K562 (cell line): ENCODE results near the gene MPI. TPM values are rescaled to one million over a fixed set of nuclear protein-coding genes. Genes with fewer than 3 reads are reported as not detected.

Source experiments
- ATAC-seq: fragments of 200-7000 bp; cut with Tn5 transposase; 3 replicates; pipeline ENCODE4 v1.9.1; 2020; ENCODE audit warnings: moderate library complexity
- BruUV-seq: library from RNA; stranded (reverse); fragments of 400-500 nt; replicated peaks from 2 replicates; lab custom pipeline; 2021; lab: Mats Ljungman, UMichigan
- CTCF ChIA-PET: fragments of 300-600 bp; formaldehyde crosslinking; extraction: SDS; loops from one replicate; lab custom pipeline; 2021; ENCODE audit warnings: low intra/inter-chr PET ratio; lab: Yijun Ruan, JAX
- POLR2A ChIA-PET: fragments of 300-600, 350-650 bp; sonication (Branson Sonifier 250); formaldehyde crosslinking; extraction: SDS; loops from one replicate; lab custom pipeline; 2021; ENCODE audit warnings: antibody characterized with exemption, inconsistent platforms; lab: Yijun Ruan, JAX
- DNase-seq, 4 experiments: peaks; one replicate each; pipeline versions ENCODE4 v3.0.0 to v3.0.0-alpha.2; 2011 to 2018; ENCODE audit warnings: low spot score in 3 of 4, mixed read lengths in 3 of 4; ENCODE audit errors: extremely low read depth in 1 of 4
- FAIRE-seq: peaks from 2 replicates; lab custom pipeline; 2011; peaks lifted over from hg19 to GRCh38; lab: Jason Lieb, UNC
- H2AFZ ChIP-seq: 2 replicates; pipeline ENCODE4 v1.6.0; 2011; ENCODE audit warnings: low read depth, low read length, control low read depth, inconsistent platforms
- H3K27ac ChIP-seq: fragments of 200-600 bp; 3 replicates; pipeline ENCODE4 v1.8.0; 2011; ENCODE audit warnings: low read depth, mild to moderate bottlenecking, control low read depth, inconsistent platforms, low read length, moderate library complexity, mixed read lengths; ENCODE audit errors: extremely low read depth
- H3K27me3 ChIP-seq, 2 experiments: fragments of 300-600 bp in 1 of 2; 2 replicates in 1 of 2; 3 replicates in 1 of 2; pipeline versions ENCODE4 v1.6.0 to v1.8.0; 2011; ENCODE audit warnings: inconsistent platforms in 2 of 2, low read length in 2 of 2, mild to moderate bottlenecking in 1 of 2, mixed read lengths in 1 of 2, moderate library complexity in 1 of 2; ENCODE audit not compliant: control insufficient read depth in 2 of 2, insufficient read depth in 2 of 2
- H3K36me3 ChIP-seq: fragments of 300-600 bp; 3 replicates; pipeline ENCODE4 v1.8.0; 2011; ENCODE audit warnings: mild to moderate bottlenecking, low read length, inconsistent platforms; ENCODE audit not compliant: control insufficient read depth, insufficient read depth
- H3K4me1 ChIP-seq, 2 experiments: fragments of 200-600 bp in 1 of 2; replicated peaks in 1 of 2; 2 replicates in 1 of 2; 3 replicates in 1 of 2; pipeline versions ENCODE4 v1.5.1 to v1.8.0; 2011; ENCODE audit warnings: inconsistent platforms in 2 of 2, low read length in 2 of 2, mild to moderate bottlenecking in 1 of 2, mixed read lengths in 1 of 2, moderate library complexity in 1 of 2; ENCODE audit not compliant: control insufficient read depth in 2 of 2, insufficient read depth in 2 of 2
- H3K4me2 ChIP-seq: 2 replicates; pipeline ENCODE4 v1.6.1; 2011; ENCODE audit warnings: low read length, control low read depth, inconsistent platforms, mixed read lengths; ENCODE audit not compliant: insufficient read depth
- H3K4me3 ChIP-seq: fragments of 200-600 bp; sonication (generic), shearing (Covaris generic); 2 replicates; pipeline ENCODE4 v1.5.1; 2016; ENCODE audit warnings: control low read depth, inconsistent platforms
- H3K79me2 ChIP-seq: fragments of 200-600 bp; 3 replicates; pipeline ENCODE4 v1.8.0; 2011; ENCODE audit warnings: low read length, inconsistent platforms; ENCODE audit not compliant: control insufficient read depth, insufficient read depth
- H3K9ac ChIP-seq, 2 experiments: 2 replicates each; pipeline versions ENCODE4 v1.6.0 to v1.6.1; 2011; ENCODE audit warnings: low read depth in 2 of 2, low read length in 2 of 2, control low read depth in 1 of 2, inconsistent platforms in 1 of 2, mild to moderate bottlenecking in 1 of 2, mixed read lengths in 1 of 2; ENCODE audit not compliant: insufficient read depth in 1 of 2
- H3K9me1 ChIP-seq: one replicate; pipeline ENCODE4 v1.6.0; 2011; ENCODE audit warnings: inconsistent platforms, mild to moderate bottlenecking, low read length, moderate library complexity; ENCODE audit not compliant: control insufficient read depth, insufficient read depth
- H3K9me3 ChIP-seq: replicated peaks from 2 replicates; pipeline ENCODE4 v1.5.1; 2011; ENCODE audit warnings: low read depth, low read length, inconsistent platforms; ENCODE audit not compliant: control insufficient read depth, insufficient read depth
- H4K20me1 ChIP-seq: replicated peaks from 2 replicates; pipeline ENCODE4 v1.6.1; 2011; ENCODE audit warnings: low read length, inconsistent platforms, mixed read lengths; ENCODE audit not compliant: control insufficient read depth, insufficient read depth
- CHD1 ChIP-seq: fragments of 200-600 bp; sonication (generic); IDR thresholded peaks from one replicate; pipeline ENCODE4 v1.6.1; 2012; ENCODE audit warnings: mild to moderate bottlenecking, moderate library complexity, low read length, inconsistent platforms
- FOXJ3 ChIP-seq: sonication (generic); formaldehyde crosslinking; IDR thresholded peaks from 2 replicates; pipeline ENCODE4 v1.4.0; 2020; ENCODE audit warnings: mild to moderate bottlenecking, missing genetic modification reagents
- FOXM1 ChIP-seq, 2 experiments: fragments of 450-650 bp in 1 of 2; sonication (generic) in 1 of 2; formaldehyde crosslinking in 1 of 2; IDR thresholded peaks; 2 replicates each; pipeline versions ENCODE4 v1.6.1 to v1.9.0; 2017 to 2022; ENCODE audit warnings: low read depth in 2 of 2, mild to moderate bottlenecking in 2 of 2, missing genetic modification reagents in 1 of 2, moderate library complexity in 1 of 2
- FOXP1 ChIP-seq: sonication (generic); formaldehyde crosslinking; IDR thresholded peaks from 2 replicates; pipeline ENCODE4 v1.8.0; 2022; ENCODE audit warnings: mild to moderate bottlenecking, missing genetic modification reagents
- HBP1 ChIP-seq: fragments of 450-650 bp; formaldehyde crosslinking; IDR thresholded peaks from 2 replicates; pipeline ENCODE4 v1.4.0; 2022; ENCODE audit warnings: missing genetic modification characterization
- MXD1 ChIP-seq: fragments of 250-450 bp; sonication (Bioruptor Pico); IDR thresholded peaks from 2 replicates; pipeline ENCODE4 v1.8.0; 2021; ENCODE audit warnings: borderline replicate concordance, mild to moderate bottlenecking, moderate library complexity; ENCODE audit not compliant: poor library complexity, severe bottlenecking
- NR1H2 ChIP-seq: sonication (generic); formaldehyde crosslinking; IDR thresholded peaks from 2 replicates; pipeline ENCODE4 v1.4.0; 2020; ENCODE audit warnings: mild to moderate bottlenecking, missing genetic modification reagents
- RBM25 ChIP-seq: fragments of 200-400 bp; formaldehyde crosslinking; IDR thresholded peaks from 2 replicates; pipeline ENCODE4 v1.6.1; 2018; ENCODE audit warnings: low read length, low read depth, moderate library complexity; ENCODE audit not compliant: severe bottlenecking
- ZNF12 ChIP-seq: sonication (generic); formaldehyde crosslinking; IDR thresholded peaks from 2 replicates; pipeline ENCODE4 v1.4.0; 2020; ENCODE audit warnings: mild to moderate bottlenecking, missing genetic modification reagents
- ZNF436 ChIP-seq: fragments of 250-450, 450-650 bp; sonication (Bioruptor Pico); formaldehyde crosslinking; IDR thresholded peaks from 2 replicates; pipeline ENCODE4 v1.7.0; 2020; ENCODE audit warnings: mild to moderate bottlenecking
- WGBS: fragments of 100-300 bp; shearing (Covaris generic); methylation state at CpG from one replicate; pipeline ENCODE4 v1.1.6; 2016; ENCODE audit warnings: low coverage, mixed read lengths; ENCODE audit not compliant: insufficient coverage; ENCODE audit errors: missing lambda C conversion rate; 5-methylcytosine and 5-hydroxymethylcytosine counted together
- in situ Hi-C: fragments of 300-500 bp; cut with MboI; formaldehyde crosslinking; loops from 4 replicates; pipeline ENCODE4 v1.15.0; 2018; ENCODE audit warnings: inconsistent platforms, mixed read lengths
- intact Hi-C: fragments of 100-400 bp; cut with micrococcal nuclease; formaldehyde crosslinking; loops from 2 replicates; pipeline ENCODE4 v1.14.2; 2022
- polyA plus RNA-seq, 8 experiments: library from polyadenylated mRNA; depleted of rRNA in 4 of 8; stranded (reverse) in 5 of 8; unstranded in 3 of 8; fragments of >200 nt; fragmentation: Nextera tagmentation in 2 of 8; fragmentation: Illumina TruSeq in 1 of 8; extraction: Ambion mirVana in 2 of 8; extraction: Trizol in 1 of 8; gene quantifications; 2 replicates each; pipeline versions ENCODE4 v1.2.1 to v1.2.3, GENCODE V29; 2011 to 2014; ENCODE audit warnings: inconsistent platforms in 1 of 8, missing spikeins in 1 of 8
- total RNA-seq, 7 experiments: library from RNA; depleted of rRNA in 6 of 7; stranded (reverse); fragments of >200 nt in 6 of 7; fragmentation: Illumina TruSeq in 2 of 7; extraction: Trizol in 2 of 7; gene quantifications; 2 replicates each; pipeline versions ENCODE4 v1.2.1 to v1.2.3, GENCODE V29; 2011 to 2021; ENCODE audit warnings: low replicate concordance in 1 of 7

The MPI gene
- total and polyA plus RNA-seq, 9 of the 15 experiments (the other 6 are each of a cell fraction or from before 2014, with no cell fraction given), result 30.7 to 105 (median 40.5) TPM

GRCh38 chr15:74902295-74903075, 12.6 kb downstream of the MPI start:
- TF ChIP-seq NR1H2 (CRISPR knock-in tag) (no peak), MXD1 (CRISPR knock-in tag) (no peak)
- Histone ChIP-seq H3K9me3 (no peaks in the 10 kb centered on the region), H3K4me2 (no peak overlapping the region), H3K9me1 (no peaks in the 10 kb centered on the region), H4K20me1 (no peaks in the 10 kb centered on the region), H3K9ac (no peak overlapping the region; a peak in 1 of 4 replicates), H3K4me3 (no peak overlapping the region), H2AFZ (no peak overlapping the region), H3K79me2 (peaks cover 23% of the 10 kb centered on the region), H3K27ac (no peak overlapping the region), H3K27me3 (no peaks in the 10 kb centered on the region), H3K4me1 (peaks cover 13 to 14% of the 10 kb centered on the region in 2 experiments; a peak in 4 of 5 replicates), H3K36me3 (peaks cover 66% of the 10 kb centered on the region)
- intact Hi-C loops (no loop called here), in situ Hi-C loops (no loop called here)
- no peak for ATAC-seq
- 84% methylated on average over 3 of the region's 4 CpGs for WGBS
- CTCF ChIA-PET, result interaction anchor here (0.8 kb wide), 1 partner anchor 59 kb away, joined by 4 read pairs; the partner anchor contains the start of gene ULK3
- DNase-seq, result no peak
- POLR2A ChIA-PET, result interaction anchor here (1.0 to 4.0 kb wide), 8 partner anchors 9 to 52 kb away, joined by 3 to 24 read pairs (median 6); partner anchors contain the start of gene MPI
- BruUV-seq, result no TSS peak
- FAIRE-seq, result no peak

GRCh38 chr15:74903676-74904075, 13.8 kb downstream of the MPI start:
- TF ChIP-seq FOXP1 (CRISPR knock-in tag) (no peak), HBP1 (no peak), FOXJ3 (no peak), RBM25 (no peak), ZNF436 (no peak), CHD1 (no peak), ZNF12 (CRISPR knock-in tag) (no peak), FOXM1 (IDR thresholded peaks at IDR 0.05; ENCODE audit: low read depth) (no peak), FOXM1 (CRISPR knock-in tag; IDR thresholded peaks at IDR 0.05; ENCODE audit: low read depth) (no peak)
- in situ Hi-C loops, result no loop called here
- Histone ChIP-seq H3K4me3 (no peak overlapping the region), H3K79me2 (peaks cover 23% of the 10 kb centered on the region), H3K9me3 (no peaks in the 10 kb centered on the region), H3K4me2 (no peak overlapping the region), H3K9me1 (no peaks in the 10 kb centered on the region), H3K4me1 (peaks cover 13 to 14% of the 10 kb centered on the region in 2 experiments; a peak in 4 of 5 replicates), H3K9ac (no peak overlapping the region), H4K20me1 (no peaks in the 10 kb centered on the region), H3K36me3 (peaks cover 58% of the 10 kb centered on the region), H2AFZ (no peak overlapping the region), H3K27ac (no peak overlapping the region), H3K27me3 (no peaks in the 10 kb centered on the region)
- 77% methylated on average over 1 of the region's 1 CpG for WGBS
- DNase-seq (peak in 1 of 4 experiments; percentile 1), FAIRE-seq (no peak), ATAC-seq (no peak)
- ChIA-PET CTCF (no interaction called here), POLR2A (interaction anchor here (0.6 to 1.7 kb wide), 4 partner anchors 9 to 358 kb away, joined by 3 to 10 read pairs (median 4); no protein-coding TSS in a partner anchor)
- intact Hi-C loops, result no loop called here
- no TSS peak for BruUV-seq
